Adrenal gland (tissue), 12 donors: ENCODE measurements around the gene TMEM200A. TPM values are rescaled to one million over a fixed set of nuclear protein-coding genes. Genes with fewer than 3 reads are reported as not detected.
"Not testable (repeated sequence)": the region's sequence is repeated elsewhere in the genome, so short reads cannot be mapped to it uniquely, and the experiment has no call there.

Source experiments
- DNase-seq, 7 donors: peaks; one replicate each; pipeline ENCODE4 v3.0.0-alpha.2; 2019 to 2020
- H3K27ac ChIP-seq, 5 donors: fragments of 200-600 bp; sonication (generic) in 4 of 5; 1 replicate in 3 of 5; 2 replicates in 2 of 5; pipeline versions ENCODE4 v1.5.1 to v1.8.0; 2016 to 2020; ENCODE audit warnings: mild to moderate bottlenecking in 1 of 5
- H3K27me3 ChIP-seq: fragments of 200-600 bp; 2 replicates; pipeline ENCODE4 v1.8.0; 2021
- H3K36me3 ChIP-seq, 2 donors: fragments of 200-600 bp; replicated peaks in 1 of 2; 1 replicate in 1 of 2; 2 replicates in 1 of 2; pipeline versions ENCODE4 v1.5.1 to v1.8.0; 2018 to 2022
- H3K4me1 ChIP-seq, 2 donors: fragments of 200-600 bp; replicated peaks in 1 of 2; 1 replicate in 1 of 2; 2 replicates in 1 of 2; pipeline versions ENCODE4 v1.5.1 to v1.8.0; 2018 to 2021
- H3K4me3 ChIP-seq, 4 donors: fragments of 200-600 bp; sonication (generic) in 3 of 4; one replicate each; pipeline ENCODE4 v1.5.1; 2016 to 2018
- H3K9me3 ChIP-seq, 3 donors: fragments of 200-600 bp; sonication (generic) in 1 of 3; replicated peaks in 1 of 3; 1 replicate in 2 of 3; 2 replicates in 1 of 3; pipeline versions ENCODE4 v1.5.1 to v1.8.0; 2016 to 2021
- POLR2A ChIP-seq, 2 donors: fragments of 450-650 bp; IDR thresholded peaks; one replicate each; pipeline ENCODE4 v1.6.1; 2017; ENCODE audit warnings: antibody characterized with exemption in 2 of 2, mild to moderate bottlenecking in 2 of 2, moderate library complexity in 1 of 2
- WGBS, 4 donors: extraction: QIAGEN DNeasy Blood & Tissue Kit in 2 of 4; methylation state at CpG; one replicate each; pipeline versions ENCODE4 v1.1.5 to v1.1.7; 2013 to 2017; 5-methylcytosine and 5-hydroxymethylcytosine counted together
- intact Hi-C, 2 donors: fragments of 100-400 bp; cut with DNase I; formaldehyde crosslinking; loops; one replicate each; pipeline versions ENCODE4 v1.14.1 to v1.15.0; 2022 to 2023
- polyA plus RNA-seq, 3 donors: library from polyadenylated mRNA; stranded (reverse); fragments of 200-250 nt in 2 of 3; fragments of 350-450 nt in 1 of 3; fragmentation: Illumina TruSeq in 1 of 3; extraction: RNeasy Lipid Tissue Mini Kit (QIAGEN cat#74804) in 1 of 3; gene quantifications; one replicate each; pipeline ENCODE4 v1.2.3, GENCODE V29; 2013 to 2014
- total RNA-seq, 9 donors: library from RNA; depleted of rRNA in 4 of 9; stranded (reverse); fragments of >200 nt in 4 of 9; fragments of 120-200 nt in 1 of 9; fragmentation: NEBNext Ultra II Directional in 1 of 9; extraction: Animal tissue kit (Norgen Biotek cat#: 25700) in 1 of 9; gene quantifications; one replicate each; pipeline versions ENCODE4 v1.1.0 to v1.2.4, GENCODE V29; 2013 to 2023
- TF ChIP-seq, protein P1 (sequence below), 6 experiments: fragments of 450-650 bp in 4 of 6; fragments of 200-600 bp in 2 of 6; sonication (generic) in 1 of 6; IDR thresholded peaks; 1 replicate in 5 of 6; 2 replicates in 1 of 6; pipeline versions ENCODE4 v1.5.1 to v1.8.0; 2016 to 2021; ENCODE audit warnings: antibody characterized with exemption in 6 of 6, mild to moderate bottlenecking in 2 of 6, moderate library complexity in 1 of 6
- donor health status: healthy with polysubstance abuse.
- donor health status: Bipolar disorder and iron deficiency.
- donor health status: DM: yes; HTN: yes; CAD: no.
- donor health status: DM: no; HTN: no; CAD: no.
- donor health status: DM: no; HTN: no; CAD: no.
- donor health status: DM: yes; HTN: yes; CAD: no.

The TMEM200A gene
- total and polyA plus RNA-seq, 12 donors: 1.9 to 87.7 (median 30.2) TPM

DNA sequence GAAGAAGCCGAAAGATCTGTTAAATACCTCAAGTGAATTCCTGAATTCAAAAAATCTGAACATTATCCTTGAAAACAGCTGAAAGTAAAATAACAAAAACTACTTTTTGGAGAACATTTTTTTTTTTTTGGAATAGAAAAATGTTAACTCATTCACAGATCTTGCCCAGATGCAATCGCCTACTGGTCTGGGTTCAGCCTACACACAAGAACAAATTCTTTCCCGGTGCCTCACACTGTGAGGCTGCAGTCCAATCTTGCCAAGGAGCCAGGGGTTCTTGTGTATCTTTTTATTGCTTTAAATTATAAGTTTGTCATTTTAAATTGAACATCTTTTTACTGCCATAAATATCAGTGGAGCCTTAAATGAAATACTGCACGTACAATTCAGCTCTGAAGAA is 41.2 kb upstream of the TMEM200A start:
- TF ChIP-seq POLR2A (IDR thresholded peaks at IDR 0.05): no peak

DNA sequence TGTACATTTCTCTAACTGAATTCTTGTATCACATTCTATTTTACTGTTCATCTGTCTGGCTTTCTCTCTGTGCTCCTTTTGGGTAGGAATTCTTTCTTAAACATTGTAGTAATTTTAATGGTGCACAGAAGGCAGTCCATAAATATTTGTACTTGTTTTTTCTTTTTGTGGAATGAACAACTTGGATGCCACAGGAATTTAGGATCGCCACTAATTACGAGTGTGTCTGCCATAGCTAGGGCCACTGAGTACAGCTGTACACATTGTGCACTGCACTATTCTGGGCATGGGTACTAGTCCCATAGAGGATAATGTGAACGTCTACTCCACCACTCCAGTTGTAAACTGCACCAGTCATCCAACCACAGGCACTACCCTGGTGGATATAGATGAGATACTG is 39.3 kb upstream of the TMEM200A start:
- intact Hi-C loops: loop anchor here in 1 of 2 donors (10.0 kb wide), 1 partner anchor 518 kb away; no protein-coding TSS in a partner anchor
- H3K27me3 ChIP-seq: no peaks in the 10 kb centered on the region
- H3K36me3 ChIP-seq: no peaks in the 10 kb centered on the region
- H3K4me3 ChIP-seq: no peak overlapping the region
- no peaks in the 10 kb centered on the region for H3K9me3 ChIP-seq
- 81 to 88% (median 87%) methylated on average over 3 of the region's 3 CpGs for WGBS, 4 donors
- DNase-seq: no peak
- no peak overlapping the region for H3K27ac ChIP-seq
- H3K4me1 ChIP-seq: no peaks in the 10 kb centered on the region
- TF ChIP-seq, protein P1, sequence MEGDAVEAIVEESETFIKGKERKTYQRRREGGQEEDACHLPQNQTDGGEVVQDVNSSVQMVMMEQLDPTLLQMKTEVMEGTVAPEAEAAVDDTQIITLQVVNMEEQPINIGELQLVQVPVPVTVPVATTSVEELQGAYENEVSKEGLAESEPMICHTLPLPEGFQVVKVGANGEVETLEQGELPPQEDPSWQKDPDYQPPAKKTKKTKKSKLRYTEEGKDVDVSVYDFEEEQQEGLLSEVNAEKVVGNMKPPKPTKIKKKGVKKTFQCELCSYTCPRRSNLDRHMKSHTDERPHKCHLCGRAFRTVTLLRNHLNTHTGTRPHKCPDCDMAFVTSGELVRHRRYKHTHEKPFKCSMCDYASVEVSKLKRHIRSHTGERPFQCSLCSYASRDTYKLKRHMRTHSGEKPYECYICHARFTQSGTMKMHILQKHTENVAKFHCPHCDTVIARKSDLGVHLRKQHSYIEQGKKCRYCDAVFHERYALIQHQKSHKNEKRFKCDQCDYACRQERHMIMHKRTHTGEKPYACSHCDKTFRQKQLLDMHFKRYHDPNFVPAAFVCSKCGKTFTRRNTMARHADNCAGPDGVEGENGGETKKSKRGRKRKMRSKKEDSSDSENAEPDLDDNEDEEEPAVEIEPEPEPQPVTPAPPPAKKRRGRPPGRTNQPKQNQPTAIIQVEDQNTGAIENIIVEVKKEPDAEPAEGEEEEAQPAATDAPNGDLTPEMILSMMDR (IDR thresholded peaks at IDR 0.05): no peak
- no peak for TF ChIP-seq POLR2A (IDR thresholded peaks at IDR 0.05)

More for the DNA sequence above, 41.2 kb upstream of the TMEM200A start:
- no peaks in the 10 kb centered on the region for H3K4me1 ChIP-seq
- no peak overlapping the region for H3K4me3 ChIP-seq
- H3K9me3 ChIP-seq: no peaks in the 10 kb centered on the region
- WGBS, 4 donors: 57 to 70% (median 63%) methylated on average over 4 of the region's 4 CpGs
- H3K27ac ChIP-seq: no peak overlapping the region
- no peaks in the 10 kb centered on the region for H3K27me3 ChIP-seq
- peak in 4 of 7 donors; percentile 7 to 27 (median 18) for DNase-seq
- no peaks in the 10 kb centered on the region for H3K36me3 ChIP-seq
- intact Hi-C loops: loop anchor here (5.0 to 10.0 kb wide), 3 partner anchors 373 to 520 kb away; no protein-coding TSS in a partner anchor

DNA sequence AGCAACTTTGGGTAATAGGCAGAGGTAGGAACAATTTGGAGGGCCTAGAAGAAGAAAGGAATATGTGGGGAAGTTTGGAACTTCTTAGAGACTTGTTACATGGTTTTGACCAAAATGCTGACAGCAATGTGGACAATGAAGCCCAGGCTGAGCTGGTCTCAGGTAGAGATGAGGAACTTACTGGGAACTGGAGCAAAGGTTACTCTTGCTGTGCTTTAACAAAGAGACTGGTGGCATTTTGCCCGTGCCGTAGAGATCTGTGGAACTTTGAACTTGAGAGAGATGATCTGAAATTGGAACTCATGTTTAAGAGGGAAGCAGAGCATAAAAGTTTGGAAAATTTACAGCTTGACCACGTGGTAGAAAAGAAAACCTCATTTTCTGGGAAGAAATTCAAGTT is 28.3 kb upstream of the TMEM200A start:
- Histone ChIP-seq H3K36me3 (no peaks in the 10 kb centered on the region), H3K4me3 (no peak overlapping the region), H3K9me3 (no peaks in the 10 kb centered on the region), H3K4me1 (no peaks in the 10 kb centered on the region), H3K27ac (no peak overlapping the region), H3K27me3 (no peaks in the 10 kb centered on the region)
- DNase-seq: no peak
- TF ChIP-seq, protein P1 (IDR thresholded peaks at IDR 0.05): no peak
- TF ChIP-seq POLR2A (IDR thresholded peaks at IDR 0.05): no peak
- intact Hi-C loops: no loop called here
- WGBS, 4 donors: 58 to 72% (median 66%) methylated on average over 3 of the region's 3 CpGs

DNA sequence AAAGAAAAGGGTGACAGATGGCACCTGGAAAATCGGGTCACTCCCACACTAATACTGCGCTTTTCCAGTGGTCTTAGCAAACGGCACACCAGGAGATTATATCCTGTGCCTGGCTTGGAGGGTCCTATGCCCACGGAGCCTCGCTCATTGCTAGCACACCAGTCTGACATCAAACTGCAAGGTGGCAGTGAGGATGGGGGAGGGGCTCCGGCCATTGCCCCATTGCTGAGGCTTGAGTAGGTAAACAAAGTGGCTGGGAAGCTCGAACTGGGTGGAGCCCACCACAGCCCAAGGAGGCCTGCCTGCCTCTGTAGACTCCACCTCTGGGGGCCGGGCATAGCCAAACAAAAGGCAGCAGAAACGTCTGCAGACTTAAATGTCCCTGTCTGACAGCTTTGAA is 19.5 kb upstream of the TMEM200A start:
- 85 to 95% (median 91%) methylated on average over 4 to 9 of the region's 9 CpGs for whole genome bisulfite sequencing, 4 donors
- intact Hi-C loops, H3K27ac ChIP-seq, H3K4me3 ChIP-seq, DNase-seq, H3K27me3 ChIP-seq, H3K36me3 ChIP-seq, H3K4me1 ChIP-seq, H3K9me3 ChIP-seq: not testable (repeated sequence)

DNA sequence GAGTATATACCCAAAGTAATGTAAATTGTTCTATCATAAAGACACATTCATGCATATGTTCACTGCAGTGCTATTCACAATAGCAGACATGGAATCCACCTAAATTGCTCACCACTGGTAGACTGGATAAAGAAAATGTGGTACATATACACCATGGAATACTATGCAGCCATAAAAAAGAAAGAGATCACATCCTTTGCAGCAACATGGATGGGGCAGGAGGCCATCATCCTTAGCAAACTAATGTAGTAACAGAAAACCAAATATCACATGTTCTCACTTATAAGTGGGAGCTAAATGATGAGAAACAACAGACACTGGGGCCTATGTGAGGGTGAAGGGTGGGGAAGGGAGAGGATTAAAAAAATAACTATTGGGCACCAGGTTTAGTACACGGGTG is 11.5 kb upstream of the TMEM200A start:
- Histone ChIP-seq H3K4me1 (no peaks in the 10 kb centered on the region), H3K9me3 (peaks cover 0 to 7% (median 0%) of the 10 kb centered on the region in 3 donors), H3K4me3 (no peak overlapping the region), H3K27ac (no peak overlapping the region), H3K36me3 (no peaks in the 10 kb centered on the region), H3K27me3 (no peaks in the 10 kb centered on the region)
- DNase-seq: no peak
- intact Hi-C loops: no loop called here
- WGBS, 4 donors: 77 to 87% (median 83%) methylated on average over 1 of the region's 1 CpG
- TF ChIP-seq, protein P1 (IDR thresholded peaks at IDR 0.05): no peak
- no peak for TF ChIP-seq POLR2A (IDR thresholded peaks at IDR 0.05)
